NCI-H748 (cell line): ENCODE data around the gene CSMD2.
A peak's percentile ranks its signal among the peaks of the same experiment; 100 is the strongest.

Experiments used
- DNase-seq: peaks from one replicate; lab custom pipeline; 2025; ENCODE audit not compliant: unreplicated experiment; lab: John Stamatoyannopoulos, UW

Gene CSMD2

DNA sequence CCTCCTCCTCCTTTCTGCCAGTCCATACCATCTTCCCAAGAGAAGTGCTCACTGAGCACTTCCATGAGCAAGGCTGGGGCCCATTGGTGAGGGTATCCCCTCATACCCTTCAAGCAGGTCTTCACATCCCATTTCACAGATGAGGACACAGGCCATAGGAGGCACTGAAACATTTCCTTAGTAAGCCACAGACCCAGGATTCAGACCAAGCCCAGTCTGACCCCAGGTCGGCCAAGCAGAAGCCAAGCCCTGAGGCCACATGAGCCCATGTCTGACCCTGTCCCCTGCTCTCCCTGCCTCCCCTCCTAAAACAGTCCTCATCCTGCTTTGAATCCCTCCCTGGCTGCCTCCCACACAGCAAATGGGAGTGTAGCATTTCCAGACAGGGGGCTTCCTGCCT is 546.4 kb downstream of the CSMD2 start:
- DNase-seq: no peak

DNA sequence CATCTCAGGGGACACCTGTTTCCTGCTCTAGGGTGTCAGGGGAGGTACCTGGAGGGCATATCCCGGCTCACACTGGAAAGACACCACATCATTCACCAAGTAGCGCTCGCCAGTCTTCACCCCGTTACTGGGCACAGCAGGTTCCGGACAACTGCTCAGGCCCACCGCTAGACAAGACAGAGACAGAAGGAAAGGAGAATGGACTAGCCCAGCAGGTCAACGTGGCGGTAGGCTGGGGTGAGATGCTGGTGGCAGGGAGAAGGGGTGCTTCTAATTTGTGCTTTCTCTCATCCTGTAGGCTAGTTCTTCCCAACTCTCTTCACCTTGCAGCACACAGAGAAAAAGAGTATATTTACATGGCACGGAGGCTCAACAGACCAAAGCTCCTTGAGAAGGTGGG is 547.6 kb downstream of the CSMD2 start:
- no peak for DNase-seq

DNA sequence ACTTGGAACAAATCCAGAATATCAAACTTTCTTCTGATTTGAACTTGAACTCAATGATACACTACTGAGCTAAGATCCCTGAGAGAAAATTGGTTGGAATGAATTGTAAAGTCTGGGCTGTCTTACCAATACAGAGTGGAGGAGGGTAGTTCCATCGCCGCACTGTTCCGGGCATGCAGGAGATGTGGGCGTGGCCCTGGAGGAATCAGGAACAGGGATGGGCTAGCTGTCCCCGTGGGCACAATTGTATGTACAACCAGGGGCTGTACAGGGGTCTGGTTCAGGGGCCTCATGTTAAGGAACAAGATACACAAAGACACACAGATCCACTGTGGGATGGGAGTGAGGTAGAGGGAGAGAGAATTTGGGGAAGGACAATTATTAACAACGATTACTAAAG is 548.2 kb downstream of the CSMD2 start:
- DNase-seq: peak; percentile 1

DNA sequence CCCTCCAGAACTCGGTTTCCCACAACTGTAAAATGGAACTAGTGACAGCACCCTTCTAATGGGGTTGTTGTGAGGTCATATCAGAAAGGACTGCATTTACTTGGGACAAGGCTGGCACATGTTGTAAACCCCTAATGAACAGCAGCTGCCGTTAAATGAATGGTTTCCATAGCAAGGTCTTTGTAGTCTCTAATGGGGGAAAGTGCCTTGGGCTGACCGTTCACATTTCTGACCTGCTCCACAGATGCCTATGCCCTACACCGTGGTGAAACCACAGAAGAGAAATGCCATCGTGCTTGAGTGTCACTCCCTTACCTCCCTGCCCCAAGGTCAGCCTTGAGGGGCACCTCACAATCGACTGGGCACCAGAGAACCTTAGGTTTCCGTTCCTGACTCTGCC is 549.5 kb downstream of the CSMD2 start:
- peak; percentile 4 for DNase-seq

DNA sequence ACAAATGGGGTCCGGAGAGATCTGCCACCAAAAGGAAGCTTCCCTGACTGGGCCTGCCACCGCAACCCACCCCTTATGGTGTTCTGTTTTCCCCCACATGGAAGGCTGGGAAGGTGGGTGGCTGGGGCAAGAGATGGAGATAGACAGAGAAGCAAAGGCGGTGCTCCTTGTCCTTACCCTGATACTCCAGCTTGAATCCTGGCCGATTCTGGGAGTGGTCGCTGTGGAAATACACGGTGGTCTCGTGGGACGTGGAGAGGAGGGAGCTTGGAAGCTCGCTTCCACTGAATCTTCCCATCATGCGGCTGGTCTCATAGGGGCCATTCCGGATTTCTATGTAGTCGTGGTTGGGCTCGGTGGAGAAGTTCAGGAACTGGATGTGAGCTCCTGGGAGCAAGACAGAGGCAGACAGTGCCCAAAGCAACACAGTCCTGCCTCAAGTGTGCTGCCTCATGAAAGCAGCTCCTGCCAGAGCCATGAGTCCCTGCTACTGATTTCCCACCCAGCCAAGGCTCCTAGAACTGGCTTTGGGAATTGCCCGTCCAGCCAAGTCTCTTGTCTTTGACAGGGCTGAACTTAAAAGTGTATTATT is 554.1 kb downstream of the CSMD2 start:
- no peak for DNase-seq

DNA sequence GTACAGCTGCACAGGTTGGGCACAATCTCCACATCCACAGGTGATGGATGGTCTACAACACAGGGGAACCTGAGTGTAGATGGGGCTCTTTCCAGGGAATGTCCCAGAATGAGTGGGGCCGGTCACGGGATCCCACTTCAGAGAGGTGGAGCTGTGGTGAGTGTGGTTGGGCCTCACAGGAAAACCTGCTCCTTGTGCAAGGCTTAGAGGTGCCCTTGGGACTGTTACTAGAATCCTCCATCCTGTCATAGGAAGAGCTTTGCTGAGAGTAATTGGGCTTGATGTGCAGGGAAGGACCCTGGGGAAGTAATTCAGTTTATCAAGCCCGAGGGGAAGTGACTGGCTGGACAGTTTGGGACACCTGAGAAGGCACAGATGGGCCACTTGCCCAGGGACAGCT is 554.6 kb downstream of the CSMD2 start:
- DNase-seq: no peak

DNA sequence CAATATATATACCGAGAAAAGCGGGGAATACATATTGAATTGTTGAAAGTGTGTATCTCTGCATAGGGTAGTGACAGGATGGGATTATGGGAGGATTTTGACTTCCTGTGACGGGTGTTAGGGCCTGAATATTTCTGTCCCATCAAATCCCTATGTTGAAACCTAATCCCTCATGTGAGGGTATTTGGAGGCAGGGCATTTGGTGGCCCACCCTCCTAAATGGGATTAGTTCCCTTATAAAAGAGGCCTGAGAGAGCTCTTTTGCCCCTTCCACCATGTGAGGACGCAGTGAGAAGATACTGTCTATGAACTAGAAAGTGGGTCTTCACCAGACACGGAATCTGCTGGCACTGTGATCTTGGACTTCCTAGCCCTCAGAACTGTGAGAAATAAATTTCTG is 555.3 kb downstream of the CSMD2 start:
- DNase-seq: no peak

DNA sequence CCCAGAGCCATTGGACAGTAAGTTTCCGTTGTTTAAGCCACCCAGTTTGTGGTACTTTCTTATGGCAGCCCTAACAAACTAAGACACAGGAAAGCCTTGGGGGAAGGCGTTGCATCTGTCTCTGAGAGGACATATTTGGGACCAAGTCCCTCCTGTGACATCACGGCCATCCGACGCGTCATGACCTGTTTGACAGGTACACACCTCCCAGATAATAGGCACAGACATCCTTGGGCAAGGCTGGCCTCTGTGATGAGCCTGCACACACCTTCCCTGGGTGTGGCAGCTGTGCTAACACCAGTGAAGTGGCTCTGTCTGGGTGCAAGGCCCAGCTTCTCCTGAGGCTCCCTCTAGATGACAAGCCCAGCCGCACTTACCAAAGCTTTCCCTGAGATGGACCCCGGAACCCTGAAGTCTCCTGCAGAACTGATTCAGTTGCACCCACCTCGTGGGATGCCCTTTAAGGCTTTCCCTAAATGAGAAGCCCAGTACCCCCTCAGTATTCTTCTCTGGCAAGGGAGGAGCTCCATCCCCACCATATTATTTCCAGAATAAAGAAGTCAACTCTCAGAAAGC is 556.1 kb downstream of the CSMD2 start:
- DNase-seq: peak; percentile 16

DNA sequence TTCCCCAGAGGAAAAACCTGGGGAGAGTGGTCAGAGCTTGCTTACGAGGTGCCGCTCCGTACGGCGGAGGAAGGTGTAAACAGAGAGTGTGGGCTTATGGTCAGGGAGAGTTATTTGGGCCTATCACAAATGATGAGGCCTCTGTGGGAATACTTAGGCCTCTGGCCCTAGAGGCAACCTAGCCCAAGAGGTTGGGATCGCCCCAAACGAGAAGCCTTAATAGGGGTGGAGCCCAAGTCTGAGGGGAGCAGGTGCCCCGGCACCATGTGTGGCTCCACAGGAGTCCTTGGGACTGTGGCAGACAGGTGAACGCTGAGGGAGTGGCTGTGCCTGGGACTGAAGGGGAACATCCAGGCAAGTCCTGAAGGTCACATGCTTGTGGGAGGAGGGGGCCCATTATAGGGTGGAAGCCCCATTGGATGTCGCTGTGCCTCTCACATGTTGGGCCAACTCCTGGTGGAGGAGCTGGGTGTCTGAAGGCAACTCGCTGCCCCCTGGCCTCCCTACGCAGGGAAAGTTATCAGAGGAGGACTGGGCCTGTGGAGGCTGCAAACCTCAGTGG is 557.5 kb downstream of the CSMD2 start:
- DNase-seq: no peak

DNA sequence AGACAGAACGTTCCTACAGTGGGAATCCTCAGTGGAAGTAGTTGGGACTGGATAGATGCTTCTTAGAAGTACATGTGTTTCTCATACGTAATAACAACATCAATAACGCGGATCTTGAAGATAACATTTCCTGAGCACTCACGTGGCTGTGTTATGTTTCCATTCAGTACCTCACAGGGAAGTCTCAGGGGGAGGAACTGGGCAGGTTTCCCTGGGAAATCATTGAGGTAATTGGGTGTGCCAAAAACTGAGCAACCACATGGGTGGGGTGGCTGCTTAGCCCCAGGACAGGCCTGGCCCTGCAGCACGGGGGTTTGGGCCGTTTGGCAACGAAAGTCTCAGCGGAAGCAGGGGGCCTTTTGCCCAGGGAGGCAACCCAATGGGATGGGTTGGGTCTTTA is 558.8 kb downstream of the CSMD2 start:
- no peak for DNase-seq

DNA sequence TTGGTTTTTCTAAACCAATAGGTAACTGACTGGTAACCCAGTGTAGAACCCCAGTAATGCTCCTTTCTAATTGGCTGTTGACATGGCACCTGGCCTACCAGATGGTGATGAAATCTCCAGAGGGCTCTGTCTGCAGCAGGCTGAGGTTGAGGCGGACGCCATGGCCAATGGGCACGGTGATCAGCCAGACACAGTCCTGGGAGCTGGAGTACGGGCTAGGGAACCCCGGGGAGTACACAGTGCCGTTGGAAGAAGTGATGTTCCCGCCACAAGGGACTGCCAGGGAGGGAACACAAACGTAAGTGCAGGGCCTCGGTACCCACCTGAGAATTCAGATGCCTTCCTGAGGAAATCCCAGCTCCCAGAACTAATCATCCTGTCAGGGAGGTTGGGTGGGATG is 562.8 kb downstream of the CSMD2 start:
- no peak for DNase-seq

DNA sequence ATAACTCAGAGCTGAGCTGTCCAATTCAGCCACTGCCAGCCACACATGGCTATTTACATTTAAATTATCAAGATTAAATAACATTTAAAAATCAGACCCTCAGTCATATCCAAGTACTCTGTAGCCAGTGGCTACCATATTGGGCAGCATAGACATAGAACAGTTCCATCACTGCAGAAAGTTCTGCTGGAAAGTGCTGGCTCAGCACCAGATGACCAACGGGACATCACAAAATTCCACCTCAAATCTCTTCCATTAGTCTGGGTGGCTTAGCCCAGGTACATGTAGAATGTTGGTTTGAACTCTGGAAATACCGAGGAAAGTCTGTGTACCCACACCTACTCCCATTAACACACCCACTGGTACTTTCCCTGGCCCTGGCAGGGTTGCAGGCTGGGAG is 563.3 kb downstream of the CSMD2 start:
- no peak for DNase-seq

DNA sequence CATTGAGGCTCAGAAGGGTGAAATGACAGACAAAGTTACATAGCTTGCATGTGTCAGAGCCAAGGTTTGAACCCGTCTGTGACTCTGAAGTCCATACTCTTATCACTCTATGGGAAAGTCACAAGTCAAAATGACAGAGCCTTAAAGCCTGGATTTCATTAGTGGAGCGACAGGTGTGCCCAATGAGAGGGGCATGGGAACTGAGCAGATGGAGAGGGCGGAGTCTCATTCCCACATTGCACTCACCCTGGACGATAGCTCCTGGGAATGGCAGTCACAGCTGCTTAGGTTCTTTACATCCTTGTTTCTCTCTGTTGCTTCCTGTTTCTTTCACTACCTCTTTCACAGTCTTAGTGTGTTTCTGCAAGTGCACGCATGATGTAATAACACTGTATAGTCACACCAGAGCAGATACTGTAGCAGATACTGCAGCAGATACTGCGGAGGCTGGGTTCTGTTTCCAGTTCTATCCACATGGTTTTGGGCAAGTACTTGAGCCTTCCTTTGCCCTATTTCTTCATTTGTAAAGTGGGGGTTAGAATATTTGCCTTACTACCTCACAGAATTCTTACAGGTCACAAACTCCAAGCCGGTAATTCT is 565.4 kb downstream of the CSMD2 start:
- DNase-seq: peak; percentile 25

DNA sequence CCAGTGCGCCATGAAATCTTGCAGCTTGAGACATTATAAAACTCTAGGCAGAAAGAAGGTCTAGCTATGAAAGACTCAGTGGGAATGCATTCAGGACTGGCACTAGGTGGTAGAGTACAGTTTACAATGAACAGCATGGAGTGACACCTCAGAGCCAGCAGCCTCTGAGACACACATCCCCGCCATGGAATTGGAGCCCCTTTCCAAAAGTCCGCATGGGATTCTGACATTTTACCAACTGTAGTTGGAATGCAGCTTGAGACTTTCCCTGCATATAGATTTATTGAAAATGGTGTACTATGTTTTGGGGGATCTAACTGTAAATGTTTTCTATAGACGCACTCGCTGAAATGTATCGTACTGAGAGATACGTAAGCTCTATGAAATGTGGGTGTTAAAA is 576.3 kb downstream of the CSMD2 start:
- DNase-seq: no peak

DNA sequence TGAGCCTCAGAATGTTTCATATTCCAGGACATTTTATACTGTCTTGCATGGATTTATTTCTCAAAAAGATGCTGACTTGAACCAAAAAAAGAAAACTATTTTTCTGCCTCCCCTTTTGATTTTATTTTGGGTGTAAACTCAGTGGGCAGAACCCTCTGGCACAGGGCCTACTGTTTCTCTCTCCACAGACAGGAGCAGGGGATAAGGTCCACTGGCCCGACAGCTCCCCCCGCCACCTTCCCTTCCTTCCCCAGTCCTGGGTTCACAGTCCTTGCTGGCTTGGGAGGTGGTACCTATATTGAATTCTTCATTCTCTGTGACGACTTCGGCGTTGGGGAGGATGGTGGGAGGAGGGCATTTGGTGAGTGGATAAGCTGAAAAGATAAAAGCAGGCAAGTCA is 578.2 kb downstream of the CSMD2 start:
- no peak for DNase-seq

DNA sequence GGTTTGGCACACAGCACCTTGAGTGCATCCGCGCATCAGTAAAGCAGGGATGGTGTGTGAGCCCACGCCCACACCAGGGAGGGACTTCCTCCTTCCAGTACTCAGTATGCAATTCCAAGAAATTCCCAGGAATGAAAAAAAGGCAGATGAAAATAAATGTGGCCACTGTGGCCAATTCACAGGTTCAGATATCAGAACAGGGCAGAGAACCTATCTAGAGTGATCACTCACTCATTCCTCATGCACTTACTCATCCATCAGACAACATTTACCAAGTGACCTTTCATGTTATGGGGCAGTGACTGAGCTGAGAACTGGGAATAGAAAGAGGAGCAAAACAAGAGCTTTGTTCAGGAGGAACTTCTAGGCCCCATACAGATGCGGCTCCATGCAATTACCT is 578.9 kb downstream of the CSMD2 start:
- DNase-seq: no peak

DNA sequence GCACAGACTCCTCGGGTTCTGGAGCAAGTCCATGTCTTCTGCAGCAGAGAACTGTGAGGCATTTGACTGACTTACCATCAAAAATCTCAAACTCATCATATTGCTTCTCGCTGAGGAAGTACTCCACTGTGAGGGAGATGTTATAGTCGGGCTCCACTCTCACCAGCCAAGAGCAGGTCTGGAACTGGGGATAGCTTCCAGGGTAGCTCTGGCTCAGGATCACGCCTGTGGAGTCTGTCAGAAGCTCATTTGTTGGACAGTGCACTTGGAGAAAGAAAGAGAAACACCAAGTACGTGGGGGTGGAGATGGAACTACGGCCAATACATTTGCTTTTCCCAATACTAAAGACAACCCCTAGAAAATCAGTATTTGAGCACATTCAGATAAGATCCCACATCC is 581.5 kb downstream of the CSMD2 start:
- DNase-seq: no peak

DNA sequence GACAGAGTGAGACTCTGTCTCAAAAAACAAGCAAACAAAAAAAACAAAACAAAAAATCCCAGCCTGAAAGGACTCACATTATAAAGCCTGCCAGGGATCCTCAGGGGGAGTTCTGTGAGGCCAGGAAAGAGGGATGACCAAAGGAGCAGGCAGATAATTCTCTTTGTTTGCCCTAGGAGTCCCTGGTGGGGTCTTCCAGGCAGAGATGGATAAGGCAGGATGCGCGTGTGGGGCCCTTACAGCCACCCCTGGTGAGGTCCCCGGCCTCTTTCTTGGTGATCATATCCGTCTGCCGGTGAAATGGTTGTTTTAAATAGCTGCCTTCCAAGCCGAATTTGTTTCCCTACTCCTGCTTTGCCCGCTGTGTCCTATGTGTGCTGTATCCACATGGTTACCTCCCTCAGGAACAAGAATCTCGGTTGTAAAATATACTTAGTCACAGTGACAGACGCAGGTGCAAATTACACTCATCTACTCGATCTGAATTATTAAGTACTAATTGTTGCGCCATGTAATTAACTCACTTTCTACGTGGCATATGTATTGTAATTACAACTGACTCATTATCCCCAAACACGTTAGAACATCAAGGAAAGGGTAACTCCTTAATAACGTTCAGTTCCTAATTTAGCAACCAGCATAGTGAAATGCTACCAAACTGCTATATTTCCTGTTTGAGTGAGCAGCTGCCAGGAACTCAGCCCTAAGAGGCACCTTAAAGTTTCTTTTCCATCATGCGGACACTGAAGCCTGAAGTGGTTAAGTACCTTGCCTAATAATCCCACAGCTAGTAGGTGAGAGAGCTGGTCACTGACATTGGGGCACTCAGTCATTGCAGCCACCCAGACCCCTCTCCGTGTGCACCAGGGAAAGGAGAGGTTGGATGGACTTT is 586.2 kb downstream of the CSMD2 start:
- peak; percentile 14 for DNase-seq

DNA sequence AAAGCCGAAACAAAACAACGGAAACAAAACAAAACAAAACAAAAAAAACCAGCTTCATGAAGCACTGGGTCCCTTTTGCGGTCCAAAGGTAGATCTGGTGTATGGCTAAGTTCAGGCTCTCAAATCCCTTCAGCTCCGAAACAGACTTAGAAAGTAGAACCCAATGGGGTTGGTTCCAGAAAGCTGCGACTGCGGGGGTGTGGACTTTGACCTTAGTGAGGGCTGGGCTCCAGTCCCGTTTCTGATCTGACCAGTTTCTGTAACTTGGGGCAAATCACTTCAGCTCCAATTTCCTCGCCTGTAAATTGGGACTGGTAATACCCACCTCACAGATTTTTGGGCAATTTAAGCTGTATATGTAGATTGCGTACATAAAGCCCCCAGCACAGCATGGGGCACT is 587.4 kb downstream of the CSMD2 start:
- DNase-seq: no peak

DNA sequence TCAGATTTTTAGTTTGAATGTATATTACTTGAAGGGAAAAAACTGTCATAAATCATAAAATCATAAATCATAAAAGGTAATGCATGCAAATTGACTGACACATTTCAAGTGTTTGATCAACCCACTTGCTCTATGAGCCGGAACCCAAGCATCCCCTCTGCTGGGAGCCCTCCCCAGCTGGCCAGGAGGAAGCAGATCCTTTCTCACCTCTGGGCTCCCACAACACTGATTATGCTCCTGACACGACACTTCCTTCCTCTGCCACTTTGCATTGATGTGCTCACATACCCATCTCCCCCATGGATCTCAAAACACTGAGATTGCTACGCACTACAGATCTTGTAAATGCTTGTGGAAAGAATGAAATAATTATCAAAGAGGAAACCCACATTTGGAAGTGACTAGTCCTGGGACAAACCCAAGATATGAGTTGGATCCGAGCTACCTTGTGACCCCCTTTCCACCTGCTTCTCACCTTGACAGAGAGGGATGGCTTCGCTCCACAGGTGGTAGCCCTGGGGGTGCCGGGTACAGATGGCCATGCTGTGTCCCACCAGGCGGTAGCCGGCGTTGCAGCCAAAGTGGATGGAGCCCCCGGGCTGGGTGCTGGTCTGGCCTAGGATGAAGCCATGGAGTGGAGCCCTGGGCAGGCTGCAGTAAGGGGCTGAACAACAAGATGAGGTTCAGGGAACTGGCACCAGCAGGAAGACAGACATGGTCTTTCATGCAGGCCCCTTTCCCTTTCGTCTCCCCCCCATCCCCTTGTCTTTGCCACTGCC is 588.0 kb downstream of the CSMD2 start:
- no peak for DNase-seq

DNA sequence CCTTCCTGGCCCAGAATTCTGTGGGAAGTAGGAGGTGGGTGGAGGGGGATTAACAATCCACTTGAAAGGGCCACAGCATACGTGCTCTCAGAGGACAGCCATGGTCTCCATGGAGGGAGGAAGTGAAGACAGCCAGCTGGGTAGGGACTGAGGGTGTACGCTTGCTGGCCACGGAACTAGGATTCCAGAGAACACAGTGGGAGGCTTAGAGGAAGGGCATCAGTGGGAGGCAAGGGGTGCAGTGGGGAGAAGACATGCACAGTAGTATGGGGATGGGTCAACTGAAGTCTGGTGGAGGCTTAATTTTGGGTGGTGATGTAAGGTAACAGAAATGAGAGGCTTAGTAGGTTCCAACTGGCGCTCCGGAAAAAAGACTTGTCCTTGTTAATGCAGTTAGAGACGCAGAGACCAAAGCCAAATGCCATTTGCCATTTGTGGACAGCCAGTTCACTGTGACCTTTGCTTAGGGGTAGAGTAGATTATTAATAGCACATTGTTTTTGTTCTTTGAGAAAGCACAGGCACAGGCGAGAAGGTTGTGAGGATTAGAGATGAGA is 589.6 kb downstream of the CSMD2 start:
- DNase-seq: no peak
